GM19395 (cell line): Measurements from ENCODE around the gene SCD.

ENCODE experiments used
- ATAC-seq: cut with Tn5 transposase; IDR thresholded peaks from one replicate; pipeline ENCODE4 v1.9.1; 2021; ENCODE audit warnings: mild to moderate bottlenecking, moderate library complexity; ENCODE audit not compliant: unreplicated experiment

The SCD gene

GRCh38 chr10:100391163-100392002 is 44.4 kb downstream of the SCD start:
- ATAC-seq: no peak

- ATAC-seq: no peak
Observed at GRCh38 chr10:100392686-100393003, 45.6 kb downstream of the SCD start.

DNA sequence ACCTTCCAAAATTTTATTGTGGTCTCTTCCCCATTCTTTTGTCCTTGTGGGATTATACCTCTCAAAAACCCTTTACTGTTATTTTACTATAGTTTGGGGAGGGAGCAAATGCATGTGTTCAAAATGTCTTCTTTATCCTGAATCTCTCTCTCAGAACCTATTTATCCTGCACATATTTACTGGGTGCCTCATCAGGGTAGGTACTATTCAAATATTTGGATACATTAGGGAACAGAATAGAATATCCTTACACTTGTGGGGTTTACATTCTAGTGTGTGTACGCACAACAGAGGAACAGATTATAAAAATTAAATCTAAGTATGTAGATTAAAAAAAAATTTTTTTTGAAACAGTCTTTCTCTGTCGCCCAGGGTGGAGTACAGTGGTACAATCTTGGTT is 48.6 kb downstream of the SCD start:
- ATAC-seq: no peak

DNA sequence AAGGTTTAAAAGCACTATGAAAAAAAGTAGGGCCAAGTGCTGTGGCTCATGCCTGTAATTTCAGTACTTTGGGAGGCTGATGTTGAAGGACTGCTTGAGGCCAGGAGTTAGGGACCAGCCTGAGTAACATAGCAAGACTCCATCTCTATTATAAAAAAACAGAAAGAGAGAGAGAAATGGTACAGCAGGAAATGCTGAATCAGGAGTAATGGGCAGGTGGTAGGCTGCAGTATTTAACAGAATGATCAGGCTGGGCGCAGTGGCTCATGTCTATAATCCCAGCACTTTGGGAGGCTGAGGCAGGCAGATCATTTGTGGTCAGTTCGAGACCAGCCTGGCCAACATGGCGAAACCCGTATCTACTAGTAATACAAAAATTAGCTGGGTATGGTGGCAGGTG is 49.6 kb downstream of the SCD start:
- ATAC-seq: no peak

GRCh38 chr10:100401631-100402328 is 54.7 kb downstream of the SCD start:
- no peak for ATAC-seq

DNA sequence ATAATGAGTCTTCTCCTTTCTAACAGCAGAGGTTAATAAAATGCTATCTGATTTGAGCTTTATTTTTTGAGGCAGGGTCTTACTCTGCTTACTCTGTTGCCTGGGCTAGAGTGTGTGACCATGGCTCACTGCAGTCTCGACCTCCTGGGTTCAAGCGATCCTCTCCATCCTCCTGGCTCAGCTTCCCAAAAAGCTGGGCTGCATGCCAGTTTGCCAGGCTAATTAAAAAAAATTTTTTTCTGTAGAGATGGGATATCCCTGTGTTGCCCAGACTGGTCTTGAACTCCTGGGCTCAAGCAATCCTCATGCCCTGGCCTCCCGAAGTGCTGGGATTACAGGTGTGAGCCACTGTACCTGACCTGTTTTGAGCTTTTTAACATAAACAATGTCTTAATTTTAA is 56.7 kb downstream of the SCD start:
- no peak for ATAC-seq

DNA sequence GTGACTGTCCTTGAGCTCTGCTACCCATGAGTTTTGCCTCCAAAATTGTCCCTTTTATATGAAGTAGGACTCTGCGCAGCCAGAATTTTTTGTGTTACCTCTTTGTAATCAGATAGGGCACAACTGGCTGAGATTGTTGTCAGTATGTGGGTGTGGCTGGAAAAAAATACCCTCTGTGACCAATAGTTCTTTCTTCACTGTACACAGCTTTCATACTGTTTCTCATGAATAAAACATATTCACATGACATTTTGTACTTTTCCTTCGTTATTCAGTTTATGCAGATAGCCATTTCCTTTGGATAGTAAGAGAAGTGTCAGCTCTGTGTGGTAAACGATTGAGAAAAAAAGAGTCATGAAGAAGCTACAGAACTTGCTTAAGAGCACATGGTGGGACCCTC is 66.1 kb downstream of the SCD start:
- no peak for ATAC-seq
